Suprapubic skin (tissue), 4 donors: ENCODE measurements around the gene HEATR3.

Source experiments
- CTCF ChIP-seq, 2 donors: fragments of 200-600 bp in 1 of 2; fragments of 450-650 bp in 1 of 2; sonication (generic) in 1 of 2; IDR thresholded peaks; one replicate each; pipeline ENCODE4 v1.5.1; 2016 to 2019; ENCODE audit warnings: antibody characterized with exemption in 2 of 2, mild to moderate bottlenecking in 1 of 2, moderate library complexity in 1 of 2
- EP300 ChIP-seq: sonication (generic); formaldehyde crosslinking; IDR thresholded peaks from one replicate; pipeline ENCODE4 v1.6.1; 2017; ENCODE audit warnings: antibody characterized with exemption
- POLR2A ChIP-seq, 2 donors: fragments of 450-650 bp; IDR thresholded peaks; one replicate each; pipeline ENCODE4 v1.6.1; 2017; ENCODE audit warnings: antibody characterized with exemption in 2 of 2, mild to moderate bottlenecking in 2 of 2, moderate library complexity in 2 of 2
- POLR2AphosphoS5 ChIP-seq, 3 donors: sonication (generic); formaldehyde crosslinking; IDR thresholded peaks; one replicate each; pipeline ENCODE4 v1.6.1; 2017; ENCODE audit warnings: antibody characterized with exemption in 3 of 3

GRCh38 chr16:50092891-50093290 lies 27.1 kb downstream of the HEATR3 start:
- TF ChIP-seq CTCF (IDR thresholded peaks at IDR 0.05) (no peak), POLR2A (IDR thresholded peaks at IDR 0.05) (no peak), EP300 (no peak), POLR2AphosphoS5 (IDR thresholded peaks at IDR 0.05) (no peak)
